ENCODE measurements around the gene ABI3BP.

DNA sequence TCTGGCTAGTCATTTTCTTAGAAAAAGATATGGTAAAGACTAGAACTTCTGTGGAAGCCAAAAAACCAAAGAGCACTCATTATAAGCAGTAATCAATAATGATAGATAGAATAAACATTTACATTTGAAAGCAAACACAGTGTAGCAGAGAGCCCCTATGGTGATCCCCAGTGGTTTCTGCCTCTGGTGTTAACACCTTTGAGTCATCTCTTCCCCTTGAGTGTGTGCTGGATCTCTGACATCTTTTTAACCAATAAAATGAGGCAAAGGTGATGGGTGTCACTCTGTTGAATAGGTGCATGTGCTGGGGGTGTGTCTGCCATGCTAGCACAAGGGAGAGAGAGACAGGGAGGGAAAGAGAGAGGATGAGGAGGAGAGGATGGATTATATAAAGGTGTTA is 162.3 kb downstream of the ABI3BP start:
- no peak for TF ChIP-seq POLR2A (IDR thresholded peaks at IDR 0.05)
- TF ChIP-seq, protein P1, sequence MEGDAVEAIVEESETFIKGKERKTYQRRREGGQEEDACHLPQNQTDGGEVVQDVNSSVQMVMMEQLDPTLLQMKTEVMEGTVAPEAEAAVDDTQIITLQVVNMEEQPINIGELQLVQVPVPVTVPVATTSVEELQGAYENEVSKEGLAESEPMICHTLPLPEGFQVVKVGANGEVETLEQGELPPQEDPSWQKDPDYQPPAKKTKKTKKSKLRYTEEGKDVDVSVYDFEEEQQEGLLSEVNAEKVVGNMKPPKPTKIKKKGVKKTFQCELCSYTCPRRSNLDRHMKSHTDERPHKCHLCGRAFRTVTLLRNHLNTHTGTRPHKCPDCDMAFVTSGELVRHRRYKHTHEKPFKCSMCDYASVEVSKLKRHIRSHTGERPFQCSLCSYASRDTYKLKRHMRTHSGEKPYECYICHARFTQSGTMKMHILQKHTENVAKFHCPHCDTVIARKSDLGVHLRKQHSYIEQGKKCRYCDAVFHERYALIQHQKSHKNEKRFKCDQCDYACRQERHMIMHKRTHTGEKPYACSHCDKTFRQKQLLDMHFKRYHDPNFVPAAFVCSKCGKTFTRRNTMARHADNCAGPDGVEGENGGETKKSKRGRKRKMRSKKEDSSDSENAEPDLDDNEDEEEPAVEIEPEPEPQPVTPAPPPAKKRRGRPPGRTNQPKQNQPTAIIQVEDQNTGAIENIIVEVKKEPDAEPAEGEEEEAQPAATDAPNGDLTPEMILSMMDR (IDR thresholded peaks at IDR 0.05), result no peak

Data from vagina (tissue), 2 donors.